SK-N-SH treated with all-trans-retinoic acid at 6 μM for 48 hours (cell line): ENCODE results near the gene ABI1.

Experiments
- ATAC-seq: fragments of 200-7000 bp; cut with Tn5 transposase; 3 replicates; pipeline ENCODE4 v1.9.1; 2020; ENCODE audit warnings: mild to moderate bottlenecking, moderate library complexity
- ARNTL ChIP-seq: fragments of 450-650 bp; formaldehyde crosslinking; IDR thresholded peaks from 2 replicates; pipeline ENCODE4 v1.5.0; 2020; ENCODE audit warnings: low read depth, mild to moderate bottlenecking, moderate library complexity, borderline replicate concordance
- BACH2 ChIP-seq: fragments of 250-450 bp; sonication (Bioruptor Pico); IDR thresholded peaks from 2 replicates; pipeline ENCODE4 v1.9.0; 2021; ENCODE audit warnings: mild to moderate bottlenecking, borderline replicate concordance
- CSDC2 ChIP-seq: fragments of 250-450 bp; sonication (Bioruptor Pico); IDR thresholded peaks from 2 replicates; pipeline ENCODE4 v1.5.0; 2020; ENCODE audit warnings: mild to moderate bottlenecking, moderate library complexity
- ESRRG ChIP-seq: fragments of 250-450 bp; sonication (Bioruptor Pico); IDR thresholded peaks from 2 replicates; pipeline ENCODE4 v1.6.1; 2021; ENCODE audit warnings: mild to moderate bottlenecking
- GLIS3 ChIP-seq: fragments of 250-450 bp; sonication (Bioruptor Pico); IDR thresholded peaks from 2 replicates; pipeline ENCODE4 v1.5.0; 2020; ENCODE audit warnings: mild to moderate bottlenecking, moderate library complexity
- ISL1 ChIP-seq: fragments of 250-450 bp; sonication (Bioruptor Pico); IDR thresholded peaks from 2 replicates; pipeline ENCODE4 v2.1.2; 2022; ENCODE audit warnings: mild to moderate bottlenecking, moderate library complexity
- OSR1 ChIP-seq: fragments of 250-450 bp; sonication (Bioruptor Pico); IDR thresholded peaks from 2 replicates; pipeline ENCODE4 v1.8.0; 2022; ENCODE audit warnings: moderate library complexity, mild to moderate bottlenecking, inconsistent platforms
- PPARA ChIP-seq: fragments of 250-450 bp; sonication (Bioruptor Pico); IDR thresholded peaks from 2 replicates; pipeline ENCODE4 v1.5.0; 2020; ENCODE audit warnings: mild to moderate bottlenecking, borderline replicate concordance
- RARB ChIP-seq: fragments of 250-450 bp; sonication (Bioruptor Pico); IDR thresholded peaks from 2 replicates; pipeline ENCODE4 v1.8.0; 2021; ENCODE audit warnings: mild to moderate bottlenecking, moderate library complexity
- TCF4 ChIP-seq: fragments of 250-450 bp; sonication (Bioruptor Pico); IDR thresholded peaks from 2 replicates; pipeline ENCODE4 v1.8.0; 2021; ENCODE audit warnings: mild to moderate bottlenecking, moderate library complexity, borderline replicate concordance
- TOX ChIP-seq: fragments of 250-450 bp; sonication (Bioruptor Pico); IDR thresholded peaks from 2 replicates; pipeline ENCODE4 v1.8.0; 2021; ENCODE audit warnings: mild to moderate bottlenecking, moderate library complexity, borderline replicate concordance
- ZC3H10 ChIP-seq: fragments of 250-450 bp; sonication (Bioruptor Pico); IDR thresholded peaks from 2 replicates; pipeline ENCODE4 v1.5.1; 2021; ENCODE audit warnings: mild to moderate bottlenecking, moderate library complexity
- ZFP3 ChIP-seq: fragments of 250-450 bp; sonication (Bioruptor Pico); IDR thresholded peaks from 2 replicates; pipeline ENCODE4 v1.5.0; 2020; ENCODE audit warnings: mild to moderate bottlenecking, moderate library complexity
- ZNF565 ChIP-seq: fragments of 450-650 bp; formaldehyde crosslinking; conservative IDR thresholded peaks from 2 replicates; pipeline ENCODE4 v1.5.0; 2020; ENCODE audit warnings: low read depth, mild to moderate bottlenecking, moderate library complexity
- ZNF70 ChIP-seq: fragments of 450-650 bp; formaldehyde crosslinking; IDR thresholded peaks from 2 replicates; pipeline ENCODE4 v1.5.0; 2020; ENCODE audit warnings: mild to moderate bottlenecking, moderate library complexity
- TF ChIP-seq, protein P1 (sequence below): fragments of 250-450 bp; sonication (Bioruptor Pico); IDR thresholded peaks from 2 replicates; pipeline ENCODE4 v1.5.1; 2020; ENCODE audit warnings: low read depth, mild to moderate bottlenecking, moderate library complexity
- TF ChIP-seq, protein P2 (sequence below): fragments of 250-450 bp; sonication (Bioruptor Pico); IDR thresholded peaks from 2 replicates; pipeline ENCODE4 v1.5.0; 2020; ENCODE audit warnings: mild to moderate bottlenecking, moderate library complexity
- TF ChIP-seq, protein P3 (sequence below): fragments of 250-450 bp; sonication (Bioruptor Pico); IDR thresholded peaks from 2 replicates; pipeline ENCODE4 v1.8.0; 2020; ENCODE audit warnings: mild to moderate bottlenecking, moderate library complexity, borderline replicate concordance

The ABI1 gene

DNA sequence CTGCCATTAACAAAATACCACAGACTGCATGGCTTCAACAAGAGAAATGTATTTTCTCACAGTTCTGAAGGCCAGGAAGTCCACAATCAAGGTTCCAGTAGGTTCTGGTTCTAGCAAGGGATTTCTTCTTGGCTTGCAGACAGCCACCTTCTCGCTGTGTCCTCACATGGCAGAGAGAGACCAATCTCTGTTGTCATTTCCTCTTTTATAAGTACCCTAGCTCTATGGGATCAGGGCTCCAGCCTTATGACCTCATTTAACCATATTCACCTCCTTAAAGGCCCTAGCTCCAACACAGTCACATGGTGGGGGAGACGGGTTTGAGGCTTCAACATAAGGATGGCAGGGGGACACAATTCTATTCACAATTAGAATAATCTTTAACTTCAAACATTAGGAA is 23.6 kb downstream of the ABI1 start (continued):
- TF ChIP-seq, protein P1, sequence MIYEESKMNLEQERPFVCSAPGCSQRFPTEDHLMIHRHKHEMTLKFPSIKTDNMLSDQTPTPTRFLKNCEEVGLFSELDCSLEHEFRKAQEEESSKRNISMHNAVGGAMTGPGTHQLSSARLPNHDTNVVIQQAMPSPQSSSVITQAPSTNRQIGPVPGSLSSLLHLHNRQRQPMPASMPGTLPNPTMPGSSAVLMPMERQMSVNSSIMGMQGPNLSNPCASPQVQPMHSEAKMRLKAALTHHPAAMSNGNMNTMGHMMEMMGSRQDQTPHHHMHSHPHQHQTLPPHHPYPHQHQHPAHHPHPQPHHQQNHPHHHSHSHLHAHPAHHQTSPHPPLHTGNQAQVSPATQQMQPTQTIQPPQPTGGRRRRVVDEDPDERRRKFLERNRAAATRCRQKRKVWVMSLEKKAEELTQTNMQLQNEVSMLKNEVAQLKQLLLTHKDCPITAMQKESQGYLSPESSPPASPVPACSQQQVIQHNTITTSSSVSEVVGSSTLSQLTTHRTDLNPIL, result no peak
- TF ChIP-seq, all 23 proteins: peak for 0

DNA sequence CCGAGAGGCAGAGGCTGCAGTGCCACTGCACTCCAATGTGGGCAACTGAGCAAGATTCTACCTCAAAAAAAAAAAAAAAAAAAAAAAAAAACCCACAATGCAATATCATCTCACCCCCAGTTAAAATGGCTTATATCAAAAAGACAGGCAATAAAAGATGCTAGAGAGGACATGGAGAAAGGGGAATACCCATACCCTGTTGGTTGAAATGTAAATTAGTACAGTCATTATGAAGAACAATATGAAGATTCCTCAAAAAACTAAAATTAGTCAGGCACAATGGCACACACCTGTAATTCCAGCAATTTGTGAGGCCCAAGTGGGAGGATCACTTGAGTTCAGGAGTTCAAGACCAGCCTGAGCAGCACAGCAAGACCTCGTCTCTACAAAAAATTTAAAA is 25.7 kb downstream of the ABI1 start:
- TF ChIP-seq ISL1 (no peak), BACH2 (CRISPR knock-in tag) (no peak), ZNF70 (CRISPR knock-in tag) (no peak), GLIS3 (CRISPR knock-in tag) (no peak), ARNTL (no peak), TOX (no peak), ZC3H10 (no peak)
- TF ChIP-seq, protein P2, sequence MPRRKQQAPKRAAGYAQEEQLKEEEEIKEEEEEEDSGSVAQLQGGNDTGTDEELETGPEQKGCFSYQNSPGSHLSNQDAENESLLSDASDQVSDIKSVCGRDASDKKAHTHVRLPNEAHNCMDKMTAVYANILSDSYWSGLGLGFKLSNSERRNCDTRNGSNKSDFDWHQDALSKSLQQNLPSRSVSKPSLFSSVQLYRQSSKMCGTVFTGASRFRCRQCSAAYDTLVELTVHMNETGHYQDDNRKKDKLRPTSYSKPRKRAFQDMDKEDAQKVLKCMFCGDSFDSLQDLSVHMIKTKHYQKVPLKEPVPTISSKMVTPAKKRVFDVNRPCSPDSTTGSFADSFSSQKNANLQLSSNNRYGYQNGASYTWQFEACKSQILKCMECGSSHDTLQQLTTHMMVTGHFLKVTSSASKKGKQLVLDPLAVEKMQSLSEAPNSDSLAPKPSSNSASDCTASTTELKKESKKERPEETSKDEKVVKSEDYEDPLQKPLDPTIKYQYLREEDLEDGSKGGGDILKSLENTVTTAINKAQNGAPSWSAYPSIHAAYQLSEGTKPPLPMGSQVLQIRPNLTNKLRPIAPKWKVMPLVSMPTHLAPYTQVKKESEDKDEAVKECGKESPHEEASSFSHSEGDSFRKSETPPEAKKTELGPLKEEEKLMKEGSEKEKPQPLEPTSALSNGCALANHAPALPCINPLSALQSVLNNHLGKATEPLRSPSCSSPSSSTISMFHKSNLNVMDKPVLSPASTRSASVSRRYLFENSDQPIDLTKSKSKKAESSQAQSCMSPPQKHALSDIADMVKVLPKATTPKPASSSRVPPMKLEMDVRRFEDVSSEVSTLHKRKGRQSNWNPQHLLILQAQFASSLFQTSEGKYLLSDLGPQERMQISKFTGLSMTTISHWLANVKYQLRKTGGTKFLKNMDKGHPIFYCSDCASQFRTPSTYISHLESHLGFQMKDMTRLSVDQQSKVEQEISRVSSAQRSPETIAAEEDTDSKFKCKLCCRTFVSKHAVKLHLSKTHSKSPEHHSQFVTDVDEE, result no peak
- no peak for ATAC-seq

DNA sequence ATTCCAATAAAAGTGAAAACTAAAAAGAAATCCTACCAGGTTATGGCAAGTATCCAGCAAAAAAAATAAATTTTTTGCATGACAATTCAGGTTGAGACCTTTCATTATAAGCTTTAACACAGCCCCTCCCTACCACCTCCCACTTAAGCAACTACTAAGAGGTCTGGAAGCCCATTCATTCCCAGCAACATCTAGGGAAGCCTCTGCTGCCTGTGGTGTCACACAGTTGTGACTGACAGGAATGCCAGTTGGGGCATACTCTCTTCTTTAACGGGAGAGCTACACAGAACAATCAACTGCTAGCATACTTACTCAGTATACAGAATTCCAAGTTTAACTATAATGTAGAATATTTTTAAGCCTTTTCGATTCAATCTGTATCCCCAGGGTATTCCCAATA is 27.8 kb downstream of the ABI1 start:
- TF ChIP-seq ESRRG (CRISPR knock-in tag), result no peak
- no peak for TF ChIP-seq ZFP3 (CRISPR knock-in tag)
- ATAC-seq, result no peak

DNA sequence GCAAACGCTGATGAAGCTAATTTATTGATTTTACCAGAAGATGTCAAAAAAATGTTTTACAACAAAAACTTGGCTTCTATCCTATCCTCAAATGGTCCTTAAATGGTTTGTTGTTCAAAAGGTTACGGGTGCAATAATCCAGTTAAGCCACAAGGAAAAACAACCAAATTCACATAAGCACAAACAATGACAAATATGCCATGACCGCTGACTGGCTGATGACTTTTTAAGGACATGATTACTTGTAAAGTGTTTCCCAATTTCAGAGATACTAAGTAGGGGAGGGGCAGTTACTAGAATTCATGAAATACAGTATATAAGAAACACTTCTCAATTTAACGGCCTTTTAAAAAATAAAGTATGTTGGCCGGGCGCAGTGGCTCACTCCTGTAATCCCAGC is 28.8 kb downstream of the ABI1 start:
- TF ChIP-seq ZFP3 (CRISPR knock-in tag), result no peak
- no peak for TF ChIP-seq ESRRG (CRISPR knock-in tag)
- no peak for TF ChIP-seq ZNF565 (CRISPR knock-in tag)
- no peak for TF ChIP-seq OSR1 (CRISPR knock-in tag)
- TF ChIP-seq CSDC2 (CRISPR knock-in tag), result no peak
- no peak for ATAC-seq

DNA sequence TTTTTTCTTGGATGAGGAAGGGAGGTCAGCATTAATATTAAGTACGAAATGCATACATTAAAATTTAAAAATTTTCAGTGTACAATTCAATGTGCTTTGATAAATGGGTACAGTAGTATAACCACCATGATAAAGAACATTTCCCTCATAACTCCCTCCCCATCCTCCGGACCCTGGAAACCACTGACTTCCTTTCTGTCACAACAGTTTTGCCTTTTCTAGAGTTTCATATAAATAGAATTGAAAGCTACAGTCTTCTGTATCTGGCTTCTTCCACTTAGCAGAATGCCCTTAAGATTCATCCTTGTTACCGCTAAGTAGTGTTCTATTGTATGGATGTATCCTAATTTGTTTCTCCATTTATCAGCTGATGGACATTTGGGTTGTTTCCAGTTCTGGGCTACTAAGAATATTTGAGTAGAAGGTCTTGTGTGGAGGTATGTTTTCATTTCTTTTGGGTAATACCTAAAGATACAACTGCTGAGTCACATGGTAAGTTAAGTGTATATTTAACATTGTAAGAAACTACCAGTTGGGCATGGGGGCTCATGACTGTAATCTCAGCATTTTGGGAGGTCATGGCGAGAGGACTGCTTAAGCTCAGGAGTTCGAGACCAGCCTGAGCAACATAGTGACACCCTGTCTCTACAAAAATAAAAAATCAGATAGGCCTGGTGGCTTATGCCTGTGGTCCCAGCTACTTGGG is 30.8 kb downstream of the ABI1 start:
- no peak for ATAC-seq
- TF ChIP-seq, protein P3, sequence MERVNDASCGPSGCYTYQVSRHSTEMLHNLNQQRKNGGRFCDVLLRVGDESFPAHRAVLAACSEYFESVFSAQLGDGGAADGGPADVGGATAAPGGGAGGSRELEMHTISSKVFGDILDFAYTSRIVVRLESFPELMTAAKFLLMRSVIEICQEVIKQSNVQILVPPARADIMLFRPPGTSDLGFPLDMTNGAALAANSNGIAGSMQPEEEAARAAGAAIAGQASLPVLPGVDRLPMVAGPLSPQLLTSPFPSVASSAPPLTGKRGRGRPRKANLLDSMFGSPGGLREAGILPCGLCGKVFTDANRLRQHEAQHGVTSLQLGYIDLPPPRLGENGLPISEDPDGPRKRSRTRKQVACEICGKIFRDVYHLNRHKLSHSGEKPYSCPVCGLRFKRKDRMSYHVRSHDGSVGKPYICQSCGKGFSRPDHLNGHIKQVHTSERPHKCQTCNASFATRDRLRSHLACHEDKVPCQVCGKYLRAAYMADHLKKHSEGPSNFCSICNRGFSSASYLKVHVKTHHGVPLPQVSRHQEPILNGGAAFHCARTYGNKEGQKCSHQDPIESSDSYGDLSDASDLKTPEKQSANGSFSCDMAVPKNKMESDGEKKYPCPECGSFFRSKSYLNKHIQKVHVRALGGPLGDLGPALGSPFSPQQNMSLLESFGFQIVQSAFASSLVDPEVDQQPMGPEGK (CRISPR knock-in tag), result no peak
- TF ChIP-seq RARB (CRISPR knock-in tag) (no peak), TCF4 (no peak), PPARA (CRISPR knock-in tag) (no peak), ARNTL (no peak), ISL1 (no peak), OSR1 (CRISPR knock-in tag) (no peak), ESRRG (CRISPR knock-in tag) (no peak)
- TF ChIP-seq, all 23 proteins: peak for 0

DNA sequence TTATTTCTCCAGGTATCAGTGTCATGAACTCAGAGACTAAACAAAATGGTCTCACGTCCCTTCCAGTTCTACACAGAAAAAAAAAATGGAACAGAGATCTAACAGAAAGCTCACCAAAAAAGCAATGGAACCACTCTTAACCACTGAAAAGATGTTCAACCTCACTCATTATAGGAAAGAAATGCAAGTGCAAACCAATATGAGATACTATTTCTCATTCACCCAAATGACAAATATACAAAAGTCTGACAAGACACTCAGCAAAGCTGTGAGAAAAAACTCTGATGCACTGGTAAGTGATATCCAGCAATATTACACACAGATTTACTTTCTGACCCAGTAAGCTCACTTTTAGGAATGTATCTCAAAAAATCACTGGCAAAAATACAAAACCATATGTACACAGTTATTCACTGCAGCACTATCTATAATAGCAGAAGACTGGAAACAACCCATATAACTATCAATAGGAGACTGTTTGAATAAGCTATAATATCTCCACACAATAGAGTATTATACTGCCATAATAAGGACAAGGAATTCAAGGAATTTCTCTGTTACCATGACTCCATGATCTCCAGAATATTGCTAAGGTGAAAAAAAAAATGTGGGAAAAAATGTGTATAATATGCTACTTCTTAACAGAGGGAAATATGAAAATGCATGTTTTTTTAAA is 36.6 kb downstream of the ABI1 start:
- no peak for ATAC-seq
- TF ChIP-seq ARNTL, result no peak
- TF ChIP-seq ISL1, result no peak
- TF ChIP-seq, all 23 proteins: peak for 0
